GM18868 (cell line): ENCODE results near the gene TENM3.

Source experiments
- ATAC-seq: cut with Tn5 transposase; IDR thresholded peaks from one replicate; pipeline ENCODE4 v1.9.1; 2021; ENCODE audit warnings: mild to moderate bottlenecking, moderate library complexity; ENCODE audit not compliant: unreplicated experiment

Gene TENM3

GRCh38 chr4:182324282-182324681 lies 81.1 kb downstream of the TENM3 start:
- ATAC-seq: no peak

DNA sequence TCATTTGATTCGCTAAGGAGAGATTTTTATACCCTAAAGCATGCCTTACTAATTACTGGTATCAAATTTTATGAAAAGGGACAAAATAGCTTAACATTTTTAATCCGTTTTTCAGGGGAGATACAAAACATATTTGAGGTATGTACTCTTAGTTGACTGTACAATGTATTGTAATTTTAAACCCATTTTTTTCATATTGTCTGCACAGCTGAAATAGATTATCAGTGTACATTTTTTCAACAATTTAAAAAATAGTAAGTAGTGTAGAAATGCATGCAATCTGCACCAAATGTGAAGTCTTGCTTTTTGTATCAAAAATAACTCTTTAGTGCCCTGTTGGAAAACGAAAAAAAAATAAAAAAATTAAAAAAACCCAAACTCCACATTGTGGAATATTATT lies 82.2 kb downstream of the TENM3 start:
- ATAC-seq: no peak

DNA sequence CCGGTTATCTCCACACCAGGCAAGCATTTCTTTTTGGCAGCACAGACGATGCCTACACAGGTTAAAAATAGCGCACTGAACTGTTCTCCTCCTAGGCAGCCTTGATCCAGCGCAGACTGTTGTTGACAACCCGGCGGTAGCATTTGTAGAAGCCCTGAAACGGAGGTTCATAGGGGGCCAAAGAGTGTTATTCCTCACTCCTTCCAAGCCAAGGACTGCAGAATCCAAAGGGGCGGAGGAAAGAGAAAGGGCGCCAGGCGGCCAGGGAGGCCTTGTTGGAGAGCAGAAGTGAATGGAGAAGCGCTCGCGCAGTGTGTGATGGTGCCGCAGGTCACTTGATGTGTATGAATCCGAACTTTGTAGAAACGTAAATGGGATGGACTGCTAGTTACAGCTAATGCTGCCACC lies 82.7 kb downstream of the TENM3 start:
- no peak for ATAC-seq

DNA sequence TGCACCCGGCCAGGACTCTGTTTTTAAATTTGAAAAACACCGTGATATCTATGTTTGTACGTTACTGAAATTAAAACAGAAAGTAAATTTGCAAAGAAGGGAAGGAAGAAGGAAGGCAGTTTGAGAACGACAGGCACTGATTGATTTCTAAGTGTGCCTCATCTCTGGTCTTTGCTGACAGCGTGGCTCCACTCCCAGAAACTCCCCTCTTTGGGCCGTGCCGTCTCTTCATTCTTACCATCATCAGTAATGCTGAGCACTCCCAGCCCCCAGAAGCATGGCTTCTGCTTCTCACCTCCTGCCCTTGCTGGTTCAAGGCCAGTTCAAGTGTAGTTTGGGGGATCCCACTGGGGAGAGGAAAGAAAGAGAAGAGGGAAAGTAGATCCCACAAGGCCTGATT lies 85.3 kb downstream of the TENM3 start:
- no peak for ATAC-seq

DNA sequence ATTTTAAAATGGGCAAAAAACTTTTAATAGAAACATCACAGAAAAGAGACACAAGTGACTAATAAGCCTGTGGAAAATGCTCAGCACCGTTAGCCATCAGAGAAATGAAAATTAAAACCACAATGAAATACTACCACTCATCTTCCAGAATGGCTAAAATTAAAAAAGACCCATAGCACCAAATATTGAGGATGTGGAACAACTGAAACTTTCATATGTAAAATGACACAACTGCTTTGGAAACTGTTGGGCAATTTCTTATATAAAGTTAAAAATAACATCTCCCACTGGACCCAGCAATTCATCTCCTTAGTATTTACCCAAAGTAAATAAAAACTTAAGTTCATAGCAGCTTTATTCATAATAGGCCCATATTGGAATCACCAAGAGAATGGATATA lies 94.2 kb downstream of the TENM3 start:
- ATAC-seq: no peak

DNA sequence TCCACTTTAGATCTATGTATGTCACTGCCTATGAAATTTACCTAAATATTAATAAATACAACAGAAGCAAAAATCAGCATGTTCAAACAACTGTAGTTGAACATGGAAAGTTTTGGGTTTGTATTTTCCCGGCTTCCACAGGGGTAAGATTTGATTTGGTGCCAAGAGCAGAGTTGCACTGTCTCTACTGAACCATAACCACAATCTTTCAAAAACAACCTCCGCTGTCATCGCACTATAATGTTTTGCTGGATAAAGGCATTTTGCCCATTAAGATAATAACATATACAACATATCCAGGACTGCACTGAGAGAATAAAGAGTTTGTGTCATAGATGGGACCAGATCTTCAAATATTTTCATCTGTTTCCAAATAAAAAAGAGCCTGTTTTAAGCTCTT lies 94.9 kb downstream of the TENM3 start:
- ATAC-seq: no peak

GRCh38 chr4:182338746-182339145 lies 95.5 kb downstream of the TENM3 start:
- ATAC-seq: no peak

DNA sequence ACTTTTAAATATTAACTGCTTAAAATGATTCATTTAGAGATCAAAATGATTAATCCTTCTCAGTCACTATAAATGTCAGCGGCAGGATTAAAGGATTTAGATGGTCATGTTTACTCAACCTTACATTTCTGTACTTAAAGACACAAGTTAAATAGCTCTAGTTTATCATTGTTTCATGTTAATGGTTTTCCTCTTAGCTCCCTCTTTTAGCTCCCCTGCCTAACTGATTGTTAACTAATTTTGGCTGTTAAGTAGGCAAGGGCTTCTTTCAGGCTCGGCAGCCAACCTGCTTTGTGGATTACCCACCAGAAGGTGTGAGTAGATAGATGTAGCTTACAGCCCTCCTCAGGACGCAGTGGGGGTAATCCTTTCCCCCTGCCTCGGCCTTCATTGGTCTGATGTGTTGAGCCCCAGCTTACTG lies 96.0 kb downstream of the TENM3 start:
- no peak for ATAC-seq

DNA sequence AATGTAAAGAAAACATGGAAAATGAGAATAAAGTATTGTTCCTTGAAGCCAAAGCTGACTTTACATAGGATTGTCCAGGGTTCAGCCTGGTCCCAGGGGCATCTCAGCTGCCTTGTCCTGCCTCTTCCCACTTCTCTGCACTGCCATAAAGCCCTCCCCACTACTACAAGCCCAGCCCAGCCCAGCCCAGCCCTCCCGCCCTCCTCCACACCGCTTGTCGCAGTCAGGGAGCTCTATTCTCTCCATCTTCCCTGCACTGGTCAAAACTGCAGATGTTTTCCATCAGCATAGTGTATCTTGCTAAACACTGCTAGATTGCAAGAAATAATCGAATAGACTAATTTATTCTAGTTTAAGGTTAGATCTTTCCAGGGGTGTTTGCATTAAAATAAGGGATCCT lies 100.3 kb downstream of the TENM3 start:
- ATAC-seq: no peak

DNA sequence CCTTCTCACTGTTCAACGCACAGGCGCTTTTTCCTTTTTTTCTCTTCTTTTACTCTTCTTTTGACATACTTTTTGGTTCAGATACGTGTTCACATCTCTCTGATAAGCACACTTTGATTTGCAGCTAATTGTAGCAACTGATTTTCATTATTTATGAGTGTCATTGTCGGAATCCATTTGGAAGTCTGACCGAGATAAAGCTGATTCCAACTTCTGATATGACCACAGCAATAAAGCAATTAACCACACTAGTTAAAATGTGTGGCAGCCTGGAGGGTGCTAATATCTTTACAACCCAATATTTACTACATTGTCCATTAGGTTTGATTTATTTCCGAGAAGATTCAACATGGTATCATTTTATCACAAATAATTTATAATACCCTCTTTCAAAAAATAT lies 101.8 kb downstream of the TENM3 start:
- ATAC-seq: no peak

DNA sequence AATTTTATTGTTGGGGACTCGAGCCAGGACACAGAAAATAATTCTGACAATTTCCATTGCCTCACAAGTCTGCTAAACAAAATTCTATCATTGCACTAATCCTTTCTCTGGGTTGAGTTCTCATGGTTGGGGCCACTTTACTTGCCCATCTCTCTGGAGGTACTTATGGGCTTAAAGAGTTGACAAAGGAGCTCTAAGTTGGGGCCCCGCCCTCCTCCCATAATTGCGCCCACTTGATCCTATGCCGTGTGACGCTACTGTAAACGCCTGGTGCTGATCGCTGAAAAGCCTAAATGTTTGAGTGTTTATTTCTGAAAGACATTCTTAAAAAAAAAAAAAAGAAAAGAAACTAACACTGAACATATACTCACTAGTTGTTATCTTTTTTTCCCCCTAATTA lies 103.0 kb downstream of the TENM3 start:
- ATAC-seq: no peak

DNA sequence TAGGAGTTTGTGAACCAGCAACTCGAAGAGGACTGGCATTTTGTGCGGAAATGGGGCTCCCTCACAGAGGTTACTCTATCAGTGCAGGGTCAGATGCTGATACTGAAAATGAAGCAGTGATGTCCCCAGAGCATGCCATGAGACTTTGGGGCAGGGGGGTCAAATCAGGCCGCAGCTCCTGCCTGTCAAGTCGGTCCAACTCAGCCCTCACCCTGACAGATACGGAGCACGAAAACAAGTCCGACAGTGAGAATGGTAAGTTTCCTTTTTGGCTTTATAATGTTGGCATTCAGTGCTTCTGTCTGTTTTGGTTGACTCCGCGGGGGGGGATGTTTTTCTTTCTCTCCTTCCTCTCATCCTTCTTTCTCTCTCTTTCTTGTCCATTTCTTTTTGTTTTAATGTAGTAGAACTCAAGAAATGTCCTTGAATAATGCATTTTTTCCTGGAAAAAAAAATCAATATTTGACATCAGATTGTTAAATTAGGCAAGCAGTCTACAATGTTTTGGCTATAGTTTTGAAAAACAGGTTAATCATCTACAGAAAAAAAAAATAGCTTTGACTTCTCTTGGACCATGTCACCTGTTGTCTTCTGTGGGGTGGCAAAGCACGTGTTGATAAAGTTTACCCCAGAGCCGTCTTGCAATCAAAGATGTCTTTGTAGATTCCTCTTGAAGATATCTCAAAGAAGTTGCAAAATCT lies 103.6 kb downstream of the TENM3 start:
- no peak for ATAC-seq

DNA sequence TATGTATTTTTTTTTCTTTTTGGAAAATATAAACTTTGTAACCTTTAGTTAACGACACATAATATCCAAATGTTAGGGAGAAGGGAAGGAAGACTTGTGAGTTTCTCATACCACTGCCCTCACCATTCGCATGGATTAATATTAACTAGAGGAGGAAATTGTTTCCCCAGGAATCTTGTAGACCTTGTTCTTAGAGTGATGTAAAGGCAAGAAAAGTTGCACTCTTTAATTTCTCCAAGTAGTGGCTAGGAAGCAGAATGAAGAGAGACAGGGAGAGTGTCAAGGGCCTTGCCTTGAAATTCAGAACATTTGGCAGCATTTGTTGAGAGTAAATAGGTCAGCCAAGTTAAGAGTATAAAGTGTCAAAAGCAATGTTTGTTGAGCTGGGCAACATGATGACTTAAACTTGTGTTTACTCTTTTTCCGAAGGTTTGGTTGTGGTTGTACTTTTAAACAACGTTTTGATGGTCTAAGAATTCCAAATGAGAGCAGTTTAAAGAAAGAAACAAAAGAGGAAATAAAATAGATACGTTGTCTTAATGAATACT lies 105.7 kb downstream of the TENM3 start:
- no peak for ATAC-seq

DNA sequence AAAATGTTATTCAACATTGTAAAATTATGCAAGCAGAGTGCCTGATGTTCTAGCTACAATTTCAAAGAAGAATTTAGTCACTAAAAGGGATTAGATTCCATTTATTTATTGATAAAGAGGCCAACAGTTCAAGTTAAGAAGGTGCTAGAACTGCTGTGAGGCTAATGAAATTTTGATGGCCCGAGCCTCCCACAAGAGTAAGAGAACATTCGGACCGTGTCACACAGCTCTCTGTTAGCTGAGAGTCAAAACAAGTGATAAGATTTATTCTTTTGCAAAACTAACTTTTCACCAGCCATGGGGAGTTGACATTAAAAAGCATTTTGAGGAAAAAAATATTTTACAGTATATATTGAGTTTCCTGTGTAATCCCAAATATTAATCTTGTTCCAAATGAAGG lies 106.8 kb downstream of the TENM3 start:
- no peak for ATAC-seq

GRCh38 chr4:182351485-182351884 lies 108.3 kb downstream of the TENM3 start:
- no peak for ATAC-seq

GRCh38 chr4:182354106-182354505 lies 110.9 kb downstream of the TENM3 start:
- ATAC-seq: no peak

- ATAC-seq: no peak
These were observed 111.7 kb downstream of the TENM3 start for GRCh38 chr4:182354867-182355266.

DNA sequence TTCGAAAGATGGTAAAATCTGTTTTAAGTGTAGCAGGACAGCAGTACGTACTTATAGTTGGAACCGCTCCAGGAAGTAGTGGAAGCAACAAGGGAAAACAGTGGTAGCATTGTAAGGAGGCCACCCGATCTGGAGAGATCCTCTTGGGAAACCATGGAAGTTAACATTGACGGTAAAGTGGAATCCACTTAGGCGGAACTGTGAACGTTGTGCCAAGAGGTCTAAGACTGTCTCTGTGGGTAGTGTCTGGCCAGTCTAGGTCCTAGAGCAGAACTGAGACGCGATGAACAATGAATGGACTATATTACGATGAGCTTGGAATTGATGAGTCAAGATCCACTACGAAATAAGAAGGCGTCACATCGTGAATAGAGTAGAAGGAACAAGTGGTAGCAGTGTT lies 124.0 kb downstream of the TENM3 start:
- ATAC-seq: no peak

DNA sequence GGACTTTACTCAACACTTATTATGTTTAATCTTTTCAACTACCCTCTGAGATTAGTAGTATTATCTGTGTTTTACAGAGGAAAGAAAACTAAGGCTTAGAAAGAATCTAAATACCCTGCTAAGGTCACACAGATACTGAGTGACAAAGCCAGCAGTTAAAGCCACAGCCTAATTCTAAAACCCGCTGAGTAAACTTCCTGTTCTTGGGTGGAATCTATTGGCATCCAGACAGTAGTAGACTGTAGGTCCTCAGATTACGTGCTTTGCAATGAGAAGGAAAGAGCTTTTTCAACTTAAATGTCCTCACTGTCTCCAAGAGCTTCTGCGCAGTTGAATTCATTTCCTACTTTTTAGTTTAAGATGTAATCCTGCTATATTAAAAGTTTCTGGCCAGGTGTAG lies 126.0 kb downstream of the TENM3 start:
- peak; percentile 65 for ATAC-seq

- ATAC-seq: no peak
These were observed 127.3 kb downstream of the TENM3 start for GRCh38 chr4:182370491-182370890.

GRCh38 chr4:182380771-182381181 lies 137.6 kb downstream of the TENM3 start:
- peak; percentile 58 for ATAC-seq

DNA sequence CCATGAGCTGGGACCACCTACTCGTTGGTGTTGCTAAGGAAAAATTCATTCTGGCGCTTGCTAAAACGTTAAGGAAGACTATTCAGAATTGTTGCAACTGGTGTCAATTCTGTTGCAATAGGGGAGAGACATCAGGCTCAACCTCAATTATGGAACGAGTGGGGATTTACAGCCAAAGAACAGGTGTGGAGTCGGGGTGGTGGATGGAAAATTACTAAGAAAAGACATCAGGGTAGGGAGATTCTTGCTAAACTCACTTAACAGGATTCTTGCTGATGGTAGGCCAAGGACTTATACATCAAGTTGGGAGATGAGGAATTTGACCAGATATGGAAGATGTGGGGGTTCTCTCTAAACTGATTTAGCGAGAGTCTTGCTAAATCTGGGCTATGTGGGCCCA lies 139.7 kb downstream of the TENM3 start:
- ATAC-seq: no peak

DNA sequence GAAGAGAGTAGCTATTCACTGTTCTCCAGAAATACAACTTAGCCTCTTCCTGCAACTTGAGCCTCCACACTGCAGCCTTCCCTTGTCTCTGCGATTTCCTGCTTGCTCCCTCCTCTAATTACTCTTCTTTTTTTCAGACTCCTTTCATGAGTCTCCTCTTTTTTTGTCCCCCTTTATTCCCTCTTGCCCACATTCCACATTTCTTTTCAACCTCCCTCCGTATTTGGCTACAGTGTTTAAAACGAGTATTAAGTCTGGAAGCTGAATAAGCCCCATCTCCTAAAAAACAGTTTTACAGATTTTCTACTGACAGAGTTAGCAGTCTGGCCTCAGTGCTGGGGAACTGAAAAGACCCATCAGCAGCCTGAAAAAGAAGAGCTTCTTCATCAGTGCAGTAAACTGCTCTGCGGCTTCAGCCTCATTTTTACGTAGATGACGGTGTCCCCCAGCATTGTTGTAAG lies 141.5 kb downstream of the TENM3 start:
- ATAC-seq: no peak
